Measurements from ENCODE around the gene SEMA5A.

The SEMA5A gene

DNA sequence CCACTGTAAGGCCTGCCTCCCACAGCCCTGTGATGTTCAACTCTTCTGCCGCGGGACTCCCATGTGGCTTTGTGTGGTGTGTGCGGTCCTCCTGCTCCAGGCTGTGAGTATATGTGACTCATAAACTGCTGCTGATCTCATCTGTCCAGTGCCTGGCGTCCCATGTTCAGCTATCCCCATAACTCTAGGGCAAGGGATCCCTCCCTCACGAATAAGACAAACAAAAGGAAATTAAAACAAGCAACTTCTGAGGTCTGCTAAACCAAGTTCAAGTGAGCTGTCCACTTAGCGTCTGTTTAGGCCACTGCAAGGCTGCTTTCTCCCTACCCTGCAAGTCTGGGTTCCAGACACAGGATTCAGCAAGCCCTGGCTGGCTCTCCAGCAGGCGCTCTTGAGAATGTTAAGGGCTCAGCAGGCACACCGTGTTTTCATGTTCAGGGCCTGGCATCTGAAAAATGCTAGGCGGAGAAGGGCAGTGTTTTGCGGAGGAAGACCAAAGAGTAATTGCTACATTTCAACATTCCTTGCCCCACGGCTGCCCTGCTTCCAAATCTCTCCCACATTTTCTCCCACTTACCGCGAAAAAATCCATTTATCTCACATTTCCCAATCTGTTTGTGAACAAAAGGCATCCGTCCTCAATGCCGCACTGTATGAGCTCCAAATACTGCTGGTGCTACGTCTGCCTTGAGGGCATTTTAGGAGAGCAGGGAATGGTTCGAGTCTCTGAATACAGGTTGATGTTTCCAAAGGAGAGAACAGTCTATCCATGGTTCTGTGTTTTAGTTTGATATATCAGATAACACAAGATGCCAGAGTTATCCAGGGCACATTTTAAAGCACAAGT lies 280.2 kb downstream of the SEMA5A start:
- DNase-seq (ENCODE audit: low read depth): no peak

DNA sequence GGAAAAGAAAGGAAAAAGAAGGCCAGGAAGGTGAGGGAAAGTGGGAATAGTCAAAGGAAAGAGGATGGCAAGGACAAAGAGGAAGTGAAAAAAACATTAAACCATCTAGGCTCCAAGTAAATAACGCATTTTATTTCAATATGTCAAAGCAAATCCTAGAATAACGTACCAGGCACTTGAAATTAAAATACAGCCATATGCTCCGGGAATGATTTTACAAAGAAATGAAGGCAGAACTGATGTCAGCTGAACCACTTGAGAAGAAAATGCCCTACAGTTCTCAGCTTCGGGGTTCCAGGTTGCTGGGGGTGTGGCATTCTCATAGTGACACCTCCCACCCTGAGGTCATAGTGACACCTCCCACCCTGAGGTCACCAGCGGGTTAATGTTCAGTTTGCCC lies 281.6 kb downstream of the SEMA5A start:
- no peak for DNase-seq (ENCODE audit: low read depth)

DNA sequence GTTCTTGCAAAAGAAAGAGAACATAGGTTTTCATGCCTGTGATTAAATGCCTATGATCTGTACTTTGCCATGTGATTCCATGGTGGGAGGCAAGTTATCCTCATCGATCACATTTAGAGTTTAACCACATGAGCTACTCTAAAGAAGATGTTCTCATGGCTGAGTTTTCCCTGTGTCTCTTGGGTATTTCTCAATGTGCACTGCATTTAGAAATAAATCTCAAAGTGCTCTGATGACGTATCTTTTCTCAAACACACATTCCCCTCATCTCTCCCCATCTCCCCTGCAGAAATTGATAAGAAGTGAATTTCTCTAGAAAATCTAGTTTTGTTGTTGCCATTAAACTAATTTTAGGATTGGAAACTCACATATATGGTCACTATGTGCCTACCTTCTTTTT lies 282.2 kb downstream of the SEMA5A start:
- no peak for DNase-seq (ENCODE audit: low read depth)

DNA sequence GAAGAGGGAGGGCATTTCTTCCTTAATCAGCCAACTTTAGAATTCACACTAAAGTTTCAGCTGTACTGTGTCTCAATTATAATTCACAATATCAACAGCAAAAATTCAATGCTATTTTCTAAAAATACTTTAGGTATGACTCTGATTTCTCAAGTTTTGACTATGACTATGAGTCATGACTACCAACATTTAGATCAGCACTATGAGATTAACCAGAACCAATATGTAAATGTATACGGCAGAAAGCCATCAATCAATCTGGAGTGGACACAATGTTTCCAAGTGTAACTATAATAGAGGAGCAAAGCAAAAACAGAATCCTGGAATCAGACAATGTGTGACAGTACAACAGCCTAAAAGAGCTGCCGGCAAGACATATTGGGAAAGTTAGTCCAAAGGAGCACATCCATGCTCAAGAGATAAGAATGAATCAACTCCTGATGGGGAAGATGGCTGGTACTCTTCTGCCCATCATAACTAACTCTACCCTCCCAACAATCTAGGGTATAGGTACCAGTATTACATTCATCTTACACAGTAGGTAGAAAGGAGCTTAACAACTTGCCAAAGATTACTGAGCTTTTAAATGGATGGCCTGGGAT lies 294.4 kb downstream of the SEMA5A start:
- DNase-seq (ENCODE audit: low read depth): no peak

DNA sequence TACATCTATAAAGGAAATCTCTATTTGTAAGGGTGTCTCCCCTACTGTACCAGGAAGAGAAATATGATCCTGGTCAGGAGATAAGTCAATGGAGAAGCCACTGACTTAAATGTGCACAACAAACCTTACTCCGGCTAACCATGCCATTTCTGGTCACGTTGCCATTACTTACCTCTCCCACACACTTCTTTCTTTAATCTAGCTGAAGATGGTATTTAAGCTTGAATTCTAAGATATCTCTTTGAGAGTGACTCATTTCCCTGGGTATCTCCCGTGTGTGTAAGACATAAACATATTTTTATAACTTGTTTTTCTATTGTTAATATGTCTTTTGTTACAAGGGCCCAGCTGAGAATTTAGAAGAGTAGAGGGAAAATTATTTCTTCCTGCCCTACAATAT lies 296.6 kb downstream of the SEMA5A start:
- DNase-seq (ENCODE audit: low read depth): no peak

DNA sequence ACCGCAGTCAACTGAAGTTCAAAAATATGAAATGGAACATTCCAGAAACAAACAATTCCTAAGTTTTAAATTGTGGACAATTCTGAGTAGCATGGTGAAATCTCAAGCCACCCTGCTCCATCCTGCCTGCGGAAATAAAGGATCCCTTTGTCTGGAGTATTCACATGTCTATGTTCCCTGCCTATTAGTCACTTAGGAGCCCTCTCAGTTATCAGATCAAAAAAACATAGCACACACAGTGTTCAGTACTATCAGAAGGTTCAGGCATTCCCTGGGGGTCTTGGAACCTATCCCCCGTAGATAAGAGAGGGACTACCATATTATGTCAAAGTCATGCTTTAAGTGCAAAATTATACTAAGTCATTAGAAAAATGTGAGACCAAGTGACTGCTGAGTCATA lies 300.8 kb downstream of the SEMA5A start:
- DNase-seq (ENCODE audit: low read depth): no peak

DNA sequence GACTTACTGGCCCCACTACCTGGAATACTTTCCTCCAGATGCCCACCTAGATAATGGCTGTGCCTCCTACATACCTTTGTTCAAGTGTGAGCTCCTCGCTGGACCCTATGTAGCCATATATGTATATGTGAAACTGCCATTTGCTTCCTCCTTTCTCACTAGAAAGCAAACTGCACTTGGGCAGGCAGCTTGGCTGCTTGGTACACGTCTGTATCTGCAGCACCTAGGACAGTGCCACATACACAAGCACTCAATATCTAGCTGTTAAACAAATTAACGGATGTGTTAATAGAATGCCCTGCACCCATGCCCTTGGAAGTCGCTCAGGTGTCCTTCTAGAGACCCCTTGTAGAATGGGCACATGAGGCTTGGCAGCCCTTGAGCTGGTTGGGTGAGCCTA lies 301.5 kb downstream of the SEMA5A start:
- no peak for DNase-seq (ENCODE audit: low read depth)

DNA sequence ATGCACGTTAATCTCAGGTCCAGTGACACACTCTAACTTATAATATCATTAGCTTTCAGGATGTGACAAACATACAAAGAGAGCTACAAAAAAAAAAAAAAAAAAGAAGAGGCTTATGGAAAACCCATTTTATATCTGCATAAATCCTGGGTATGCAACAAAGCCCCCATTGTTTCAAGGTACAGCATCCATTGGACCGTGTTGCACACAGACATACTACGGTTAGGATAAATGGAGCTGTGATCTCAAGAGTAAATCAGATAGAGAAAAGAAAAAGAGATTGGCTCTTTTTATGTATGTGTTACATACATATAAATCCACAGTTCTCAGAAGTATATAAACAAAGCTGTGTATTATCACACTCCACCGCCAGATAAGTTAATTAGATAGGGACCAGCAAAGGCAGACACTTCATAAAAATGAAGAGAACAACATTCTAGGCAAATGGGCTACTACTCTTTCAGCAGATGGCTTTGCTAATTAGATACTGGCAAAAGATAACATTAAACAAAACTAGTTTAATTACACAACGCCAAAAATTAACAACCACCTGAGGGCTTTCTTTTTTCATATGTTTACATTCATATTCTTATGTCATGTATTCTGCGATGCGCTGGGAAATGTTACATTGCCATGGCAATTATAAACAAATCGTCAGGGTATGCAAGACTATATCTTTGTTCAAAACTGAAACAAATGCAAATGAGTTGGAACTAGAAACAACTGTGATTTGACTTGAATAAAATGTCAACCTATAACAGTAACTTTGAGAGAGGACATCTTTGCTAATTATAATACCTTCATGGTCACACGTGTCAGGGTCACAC lies 304.2 kb downstream of the SEMA5A start:
- no peak for DNase-seq (ENCODE audit: low read depth)

DNA sequence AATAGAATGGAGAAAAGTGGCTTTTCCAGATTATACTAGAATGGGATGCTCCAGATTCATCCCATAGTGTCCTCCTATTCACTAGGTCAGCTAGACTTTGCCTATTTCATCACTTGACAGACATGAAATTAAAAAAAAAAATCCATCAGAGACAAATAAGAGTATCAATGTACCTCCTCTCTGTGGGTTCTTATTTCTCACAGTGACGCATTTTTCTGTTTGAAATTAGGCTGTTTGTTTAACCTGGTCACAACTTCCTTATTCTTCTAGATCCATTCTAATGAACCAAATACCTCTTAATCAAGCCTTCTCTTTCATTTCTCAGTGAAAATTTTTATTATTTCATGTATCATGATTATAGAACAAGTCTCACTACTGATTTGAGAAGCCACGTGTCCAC lies 305.4 kb downstream of the SEMA5A start:
- DNase-seq (ENCODE audit: low read depth): no peak

DNA sequence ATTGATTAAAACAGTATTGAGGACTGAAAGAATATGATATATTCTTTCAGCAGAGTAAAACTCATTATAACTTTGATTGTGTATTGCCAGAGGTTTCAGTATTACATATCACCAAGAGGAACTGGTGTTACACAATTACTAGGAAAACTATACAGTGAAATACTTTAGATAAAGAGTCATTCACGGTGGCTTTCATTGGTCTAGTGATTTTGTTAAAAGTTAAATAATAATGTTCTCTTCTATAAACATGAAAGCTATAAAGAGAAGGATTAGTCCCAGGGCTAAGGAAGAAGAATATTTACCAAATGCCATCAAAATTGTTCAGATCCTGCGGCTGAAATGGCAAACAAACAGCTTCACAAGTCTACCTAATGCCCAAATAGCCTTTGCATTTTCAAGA lies 306.2 kb downstream of the SEMA5A start:
- DNase-seq (ENCODE audit: low read depth): no peak

DNA sequence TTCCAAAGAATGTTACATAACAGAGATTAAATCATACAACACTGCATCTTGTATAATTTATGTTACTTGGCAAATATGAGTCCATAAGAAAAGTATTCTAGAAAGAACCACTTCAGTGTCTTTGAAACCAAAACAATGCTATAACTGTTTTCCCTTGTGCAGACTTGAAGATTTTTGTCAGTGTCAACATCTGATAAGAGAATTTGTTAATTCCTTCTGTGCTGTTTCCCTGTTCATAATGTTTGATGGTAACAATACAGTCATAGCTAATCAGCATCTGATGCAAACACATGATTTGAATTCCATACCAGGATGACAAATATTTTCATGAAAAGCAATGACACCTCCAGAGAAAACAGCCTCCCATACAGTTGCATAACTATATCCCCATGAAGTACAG lies 306.8 kb downstream of the SEMA5A start:
- no peak for DNase-seq (ENCODE audit: low read depth)

DNA sequence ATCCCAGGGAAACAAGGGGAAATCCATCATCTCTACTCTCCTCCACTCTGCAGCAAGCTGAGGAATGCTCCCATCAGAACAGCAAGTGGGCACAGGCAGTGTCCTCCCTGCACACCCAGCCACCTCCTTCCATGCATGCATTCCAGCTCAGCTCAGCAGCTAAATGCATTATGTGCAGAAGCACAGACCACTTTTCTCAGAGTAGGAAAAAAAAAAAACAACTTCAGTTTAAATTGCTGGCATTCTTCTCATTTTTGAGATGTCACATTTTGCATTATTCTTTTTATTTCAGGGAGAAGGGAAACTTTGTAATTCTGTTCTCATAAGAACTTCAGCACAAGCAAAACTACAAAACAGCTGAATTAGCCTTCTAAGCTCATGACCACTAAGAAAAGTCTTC lies 312.2 kb downstream of the SEMA5A start:
- DNase-seq (ENCODE audit: low read depth): no peak

DNA sequence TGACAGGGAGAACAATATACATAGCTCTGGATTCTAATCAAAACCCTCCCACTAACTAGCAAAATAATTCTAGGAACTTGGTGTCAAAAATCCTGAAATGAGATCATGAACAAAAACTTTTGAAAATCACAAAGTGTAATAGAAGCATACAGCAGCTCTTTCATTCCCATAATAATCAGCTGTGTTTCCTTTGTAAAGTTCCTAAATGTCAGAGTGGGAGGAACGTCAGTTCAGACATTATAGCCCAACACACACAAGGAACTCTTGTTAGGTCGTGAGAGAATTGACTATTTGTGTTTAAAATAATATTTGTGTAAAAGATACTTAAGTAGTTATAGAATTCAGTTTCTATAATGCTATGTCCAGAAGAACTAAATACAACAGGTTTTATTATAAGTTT lies 312.8 kb downstream of the SEMA5A start:
- DNase-seq (ENCODE audit: low read depth): no peak

DNA sequence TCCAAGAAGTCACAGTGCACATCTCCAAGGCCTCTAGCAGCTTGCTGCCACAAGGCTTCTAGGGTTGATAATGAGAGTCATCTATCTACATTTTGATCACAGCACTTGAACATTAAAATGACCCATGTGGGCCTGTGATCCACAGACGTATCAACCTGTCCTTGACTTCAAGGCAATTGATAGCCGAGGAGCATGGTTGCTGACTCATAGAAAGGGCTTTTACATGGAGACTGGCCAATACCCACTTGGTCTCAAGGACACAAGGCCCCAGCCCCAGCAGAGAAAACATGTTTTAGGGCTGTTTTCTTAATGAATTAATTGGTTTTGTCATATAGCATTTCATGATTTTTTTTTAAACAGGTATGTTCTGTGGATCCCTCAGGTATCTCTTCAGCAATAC lies 314.0 kb downstream of the SEMA5A start:
- DNase-seq (ENCODE audit: low read depth): no peak

DNA sequence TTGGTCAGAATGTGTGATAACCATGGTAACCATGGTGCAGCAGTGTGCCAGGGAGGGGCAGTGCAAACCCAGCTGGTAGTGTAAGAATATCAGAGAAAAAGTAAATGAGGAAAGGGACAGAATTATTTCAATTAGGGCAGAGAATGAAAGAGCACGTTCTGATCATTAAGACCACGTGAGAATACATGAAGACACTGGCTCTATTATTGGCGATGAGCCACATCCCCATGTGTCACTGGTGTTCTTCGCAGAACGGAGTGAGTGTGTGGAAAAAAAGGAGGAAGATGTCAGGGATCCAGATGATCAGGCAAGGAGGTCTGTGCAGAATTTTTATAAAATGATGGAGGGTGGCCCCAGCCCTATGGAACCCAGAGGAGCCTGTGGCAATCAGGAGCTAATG lies 315.5 kb downstream of the SEMA5A start:
- DNase-seq (ENCODE audit: low read depth): no peak

DNA sequence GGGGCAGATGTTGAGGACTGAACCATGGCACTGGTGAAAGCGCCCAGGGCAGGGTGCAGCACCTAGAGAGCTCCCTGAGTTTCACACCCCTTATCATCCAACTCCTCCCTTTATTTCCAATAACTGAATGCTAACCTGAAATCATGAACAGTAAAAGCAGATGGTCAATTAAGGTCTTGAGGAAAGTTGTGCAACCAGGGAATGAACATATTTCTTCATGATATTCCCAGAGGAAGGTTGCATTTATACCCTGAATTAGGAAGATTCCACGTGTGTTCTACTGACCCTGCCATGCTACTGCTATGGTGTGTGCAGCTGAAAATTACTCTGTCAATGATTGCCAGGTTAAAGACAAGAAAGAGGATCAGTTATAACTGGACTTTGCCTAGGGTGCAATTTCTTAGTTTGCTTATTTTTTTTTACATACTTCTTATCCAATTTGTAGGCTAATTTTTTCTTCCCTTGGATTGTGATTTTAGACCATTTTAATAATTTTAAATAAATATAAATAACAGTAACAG lies 319.8 kb downstream of the SEMA5A start:
- no peak for DNase-seq (ENCODE audit: low read depth)

DNA sequence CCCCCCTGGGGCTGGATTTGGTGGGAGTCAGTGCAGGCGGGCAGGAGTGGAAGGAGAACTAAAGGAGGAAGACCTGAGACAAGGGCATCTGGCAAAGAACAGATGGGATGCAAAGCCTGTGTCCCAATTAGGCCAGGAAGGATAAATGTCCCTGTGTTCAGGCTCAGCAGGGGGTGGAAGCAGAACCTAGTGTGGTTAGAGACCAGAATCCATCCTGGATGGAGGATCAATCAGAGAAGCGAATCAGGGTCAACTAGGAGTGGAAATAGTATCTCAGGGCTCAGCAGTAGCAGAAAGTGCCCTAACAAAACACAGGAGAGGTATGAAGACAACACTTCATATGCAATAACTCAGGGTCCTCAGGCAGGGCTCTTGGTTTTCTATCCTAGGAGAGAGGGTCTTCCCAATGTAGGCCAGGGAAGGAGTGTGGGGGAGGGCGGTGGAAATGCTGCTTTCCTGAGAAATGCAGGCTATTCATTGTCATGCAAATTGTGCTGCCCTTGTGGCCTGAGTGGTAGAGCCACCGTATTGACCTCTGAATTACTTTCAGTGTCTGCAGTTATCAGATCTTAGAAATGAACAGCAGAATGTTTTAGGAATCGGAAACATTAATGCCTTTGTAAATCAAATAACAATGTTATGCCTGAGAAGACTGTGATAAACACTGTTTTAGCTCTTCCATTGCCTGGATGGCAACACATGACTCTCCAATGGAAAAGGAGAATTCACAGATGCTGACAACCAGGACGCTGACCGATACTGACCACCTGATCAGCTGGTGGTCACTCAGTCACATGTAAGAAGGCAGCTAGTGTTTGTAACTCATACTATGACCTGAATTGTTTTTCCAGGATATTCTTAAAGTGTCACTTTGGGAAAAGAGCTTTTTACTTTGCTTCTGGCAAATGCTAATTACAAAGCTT lies 323.6 kb downstream of the SEMA5A start:
- no peak for DNase-seq (ENCODE audit: low read depth)

DNA sequence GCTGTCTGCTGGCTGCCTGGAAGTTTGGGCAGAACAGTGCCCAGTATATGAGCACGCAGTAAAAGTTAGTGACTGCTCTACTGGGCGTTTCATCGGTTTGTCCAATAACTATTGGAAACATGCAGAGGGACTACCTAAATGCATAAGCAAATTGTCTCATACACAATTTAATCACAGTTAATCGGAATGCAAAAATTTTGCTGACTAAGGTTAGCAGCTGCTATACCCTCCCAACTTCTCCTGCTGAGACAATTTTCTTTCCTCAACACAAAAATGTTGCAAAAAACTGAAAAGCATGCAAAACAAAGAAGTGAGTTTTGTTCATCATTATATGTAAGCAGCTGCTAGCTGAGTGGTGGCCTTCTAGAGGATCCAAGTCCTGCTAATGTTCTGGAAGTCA lies 327.5 kb downstream of the SEMA5A start:
- no peak for DNase-seq (ENCODE audit: low read depth)

DNA sequence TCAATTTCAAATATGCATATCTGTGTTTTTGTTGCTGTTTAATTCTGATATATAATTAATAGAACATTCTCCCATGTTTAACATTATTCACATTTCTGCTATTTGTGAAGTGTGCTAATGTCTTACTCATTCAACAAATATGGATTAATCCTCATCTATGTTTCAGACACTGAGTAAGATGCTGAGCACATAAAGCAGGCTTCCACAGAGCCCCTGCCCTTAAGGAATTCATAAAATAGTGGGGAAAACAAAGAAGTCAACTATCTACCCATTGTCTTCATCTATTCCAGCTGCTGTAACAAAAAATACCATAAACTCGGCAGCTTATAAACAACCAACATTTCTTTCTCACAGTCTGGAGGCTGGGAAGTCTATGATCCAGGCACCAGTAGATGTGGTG lies 333.3 kb downstream of the SEMA5A start:
- DNase-seq (ENCODE audit: low read depth): no peak

DNA sequence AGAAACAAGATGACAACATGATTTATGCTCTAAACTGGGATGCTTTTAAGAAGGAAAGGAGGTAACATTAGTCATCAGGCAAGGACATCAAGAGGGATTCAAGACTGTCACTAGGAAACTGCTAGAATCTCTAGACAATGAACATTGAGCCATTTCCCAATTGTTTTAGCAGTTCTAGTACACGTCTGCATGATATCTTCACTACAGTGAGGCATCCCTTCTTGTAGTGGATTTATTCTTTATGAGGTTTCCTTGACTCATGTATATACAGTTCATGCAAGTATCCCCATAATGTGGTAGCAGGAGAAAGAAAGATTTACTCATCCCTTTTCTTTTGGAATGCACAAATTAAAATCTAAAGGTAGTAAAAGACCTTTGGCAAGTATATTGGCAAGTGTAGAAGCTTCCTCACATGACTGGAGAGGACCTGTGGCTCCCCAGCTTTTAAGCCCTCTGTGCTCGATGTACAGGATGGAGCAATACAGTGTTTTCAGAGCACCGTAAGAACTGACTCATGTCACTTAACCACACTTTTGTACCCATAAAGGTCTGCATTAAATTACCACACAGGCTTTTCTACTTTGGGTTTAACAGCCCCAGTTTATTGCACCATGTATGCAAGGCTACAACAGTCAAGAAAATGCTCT lies 335.9 kb downstream of the SEMA5A start:
- DNase-seq (ENCODE audit: low read depth): no peak

DNA sequence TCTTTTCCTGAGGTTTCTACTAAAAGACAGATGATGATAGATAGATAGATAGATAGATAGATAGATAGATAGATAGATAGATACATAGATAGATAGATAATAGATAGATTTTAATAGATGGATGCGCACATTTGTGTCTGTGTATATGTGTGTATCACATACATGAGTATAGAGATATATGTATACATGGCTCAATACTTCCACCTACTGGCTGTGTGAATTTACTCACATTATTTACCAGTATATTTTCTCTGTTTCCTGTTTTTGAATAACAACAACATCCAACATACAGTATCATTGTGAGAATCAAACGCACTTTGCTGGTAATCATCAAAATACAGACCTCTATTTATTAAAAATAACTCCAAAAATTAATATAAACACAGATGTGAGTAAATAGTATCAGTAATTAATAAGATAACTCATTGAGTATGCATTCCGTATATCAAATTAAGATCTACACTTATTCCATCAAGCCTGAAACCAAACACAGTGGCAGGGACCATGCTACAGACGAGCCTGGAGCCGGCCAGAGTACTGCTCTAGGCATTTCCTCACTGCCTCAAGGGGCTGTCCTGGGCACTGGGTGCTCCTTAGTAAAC lies 338.0 kb downstream of the SEMA5A start:
- DNase-seq (ENCODE audit: low read depth): no peak

All from activated T-helper 1 cell treated with Interleukin-2 at 50 U/mL for 16 hours (primary cell).